H54 (cell line): ENCODE data around the gene PTPN21.
A peak's percentile ranks its signal among the peaks of the same experiment; 100 is the strongest.

Experiments
- DNase-seq: peaks from one replicate; pipeline ENCODE4 v3.0.0; 2011; ENCODE audit warnings: low spot score, mixed read lengths; ENCODE audit not compliant: insufficient read length
- FAIRE-seq: peaks from 3 replicates; lab custom pipeline; 2011; peaks lifted over from hg19 to GRCh38; lab: Jason Lieb, UNC
- POLR2A ChIP-seq: IDR thresholded peaks from 2 replicates; pipeline ENCODE4 v1.6.1; 2011; ENCODE audit warnings: low read depth, mild to moderate bottlenecking, low read length

The PTPN21 gene

DNA sequence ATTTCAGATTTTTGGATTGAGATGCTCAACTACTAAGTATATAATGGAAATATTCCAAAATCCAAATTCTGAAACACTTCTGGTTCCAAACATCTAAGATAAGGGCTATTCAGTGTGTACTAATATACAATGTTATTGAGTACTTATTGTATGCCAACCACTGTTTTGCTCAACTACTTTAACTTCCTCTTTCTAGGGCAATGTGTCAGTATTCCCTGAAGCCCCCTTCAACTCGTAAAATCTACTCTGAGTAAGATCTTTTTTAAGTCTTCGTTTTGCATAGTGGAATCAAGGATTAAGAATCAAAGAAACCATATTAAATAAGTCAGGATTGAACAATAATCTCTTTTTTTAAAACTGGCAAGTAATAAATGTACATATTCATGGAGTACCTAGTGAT, 123.8 kb downstream of the PTPN21 start:
- TF ChIP-seq POLR2A = no peak
- DNase-seq (no peak), FAIRE-seq (no peak)

DNA sequence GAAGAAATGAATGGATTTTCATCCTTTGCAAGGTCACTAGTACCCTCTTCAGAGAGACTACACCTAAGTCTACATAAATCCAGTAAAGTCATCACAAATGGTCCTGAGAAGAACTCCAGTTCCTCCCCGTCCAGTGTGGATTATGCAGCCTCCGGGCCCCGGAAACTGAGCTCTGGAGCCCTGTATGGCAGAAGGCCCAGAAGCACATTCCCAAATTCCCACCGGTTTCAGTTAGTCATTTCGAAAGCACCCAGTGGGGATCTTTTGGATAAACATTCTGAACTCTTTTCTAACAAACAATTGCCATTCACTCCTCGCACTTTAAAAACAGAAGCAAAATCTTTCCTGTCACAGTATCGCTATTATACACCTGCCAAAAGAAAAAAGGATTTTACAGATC, 128.5 kb downstream of the PTPN21 start:
- DNase-seq (no peak), FAIRE-seq (no peak)
- TF ChIP-seq POLR2A = no peak

DNA sequence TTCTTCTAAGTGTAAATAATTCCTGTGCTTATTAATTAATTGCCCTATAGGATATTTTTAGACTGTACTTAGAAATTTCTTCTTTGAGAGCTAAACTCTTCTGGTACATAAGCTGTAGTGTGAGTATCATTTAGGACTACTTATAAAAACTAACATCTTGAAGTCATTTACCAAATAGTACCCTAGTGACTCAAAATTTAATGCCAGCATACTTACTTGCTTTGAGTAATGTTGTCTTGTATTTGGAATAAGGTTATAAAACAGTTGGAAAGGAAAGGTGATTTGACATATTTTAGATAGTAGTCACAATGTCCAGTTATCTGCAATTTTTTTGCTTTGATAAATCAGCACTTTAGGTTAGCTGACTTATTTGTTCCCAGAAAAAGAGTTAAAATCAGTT, 130.2 kb downstream of the PTPN21 start:
- FAIRE-seq (no peak), DNase-seq (no peak)
- TF ChIP-seq POLR2A = no peak

DNA sequence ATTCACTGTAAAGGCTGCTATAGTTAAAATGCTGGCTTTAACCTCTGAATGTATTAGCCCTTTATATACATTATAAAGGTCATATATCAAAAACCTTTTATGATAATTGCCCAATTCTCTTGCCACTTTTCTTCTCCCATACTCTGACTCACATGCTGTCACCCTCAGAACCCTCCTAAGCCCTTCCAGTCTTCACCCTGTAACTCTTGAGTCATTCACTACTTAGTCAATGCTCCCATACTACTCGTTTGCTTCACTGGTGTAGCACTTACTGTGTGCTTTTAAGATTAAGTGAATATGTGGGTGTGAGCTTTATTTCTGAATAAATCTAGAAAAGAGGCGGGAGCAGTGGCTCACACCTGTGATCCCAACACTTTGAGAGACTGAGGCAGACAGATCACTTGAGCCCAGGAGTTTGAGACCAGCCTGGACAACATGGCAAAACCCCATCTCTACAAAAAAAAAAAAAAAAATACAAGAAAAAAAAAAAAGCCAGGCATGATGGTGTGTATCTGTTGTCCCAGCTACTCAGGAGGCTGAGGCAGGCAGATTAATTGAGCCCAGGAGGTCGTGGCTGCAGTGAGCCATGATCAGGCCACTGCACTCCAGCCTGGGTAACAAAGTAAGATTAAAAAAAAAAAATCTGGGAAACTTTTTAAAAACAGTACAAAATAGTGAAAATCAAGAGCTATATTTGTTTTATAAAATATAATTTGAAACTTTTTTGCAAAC, 131.7 kb downstream of the PTPN21 start:
- no peak for TF ChIP-seq POLR2A
- peak; percentile 18 for DNase-seq
- FAIRE-seq = peak; percentile 52

DNA sequence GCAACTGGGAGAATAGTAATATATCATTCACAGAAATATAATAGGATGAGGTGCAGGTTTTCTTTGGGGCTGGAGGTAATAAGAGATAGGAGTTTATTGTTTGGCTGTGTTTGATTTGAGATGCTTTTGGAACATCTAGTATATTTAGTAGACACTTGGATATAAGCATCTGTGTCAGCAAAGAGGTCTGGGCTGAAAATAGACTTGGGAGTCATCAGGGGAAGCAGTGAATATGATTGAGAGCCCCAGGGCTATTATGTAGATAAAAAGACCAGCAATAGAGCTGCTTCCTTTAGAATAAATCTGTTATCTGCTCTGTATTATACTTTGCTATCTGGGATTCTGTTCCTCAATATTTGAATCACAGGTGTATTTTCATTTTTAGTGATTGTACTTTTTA, 132.8 kb downstream of the PTPN21 start:
- FAIRE-seq (no peak), DNase-seq (no peak)
- TF ChIP-seq POLR2A = no peak

DNA sequence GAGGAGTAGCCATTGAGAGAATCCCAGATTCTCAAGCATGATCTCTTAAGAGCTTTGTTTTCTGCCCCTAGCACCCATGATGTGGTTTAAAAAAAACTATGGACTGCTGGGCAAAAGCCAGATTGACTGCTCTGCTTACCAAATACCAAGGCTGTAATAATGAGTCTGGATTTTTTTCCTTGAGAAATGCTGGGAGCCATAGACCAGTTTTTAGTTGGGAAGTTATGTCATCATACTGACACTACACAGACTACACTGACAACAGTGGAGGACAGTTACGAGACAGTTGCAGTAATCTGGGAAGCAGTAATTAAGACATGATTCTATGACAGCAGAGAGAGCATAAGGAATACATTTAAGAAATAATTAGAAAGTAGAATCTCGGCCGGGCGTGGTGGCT, 133.5 kb downstream of the PTPN21 start:
- no peak for TF ChIP-seq POLR2A
- FAIRE-seq = no peak
- DNase-seq = no peak

DNA sequence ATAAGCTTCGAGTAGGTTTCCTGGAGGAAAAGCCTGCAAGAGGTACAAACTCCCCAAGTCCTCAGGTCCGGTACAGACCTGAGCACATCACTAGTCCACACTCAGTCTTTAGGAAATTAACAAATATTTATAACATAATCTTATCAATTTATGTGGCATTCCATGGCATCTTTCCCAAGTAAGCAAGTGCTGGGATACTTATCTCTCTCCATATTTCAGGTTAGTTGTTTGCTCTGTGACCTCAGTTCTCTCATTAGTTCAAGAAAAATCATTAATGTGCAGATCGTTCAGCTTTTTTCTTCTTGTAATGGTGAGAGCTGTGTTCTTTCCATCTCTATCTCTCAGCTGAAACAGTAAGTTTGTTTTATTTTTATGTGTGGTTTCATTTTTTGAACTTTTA, 134.6 kb downstream of the PTPN21 start:
- FAIRE-seq (no peak), DNase-seq (no peak)
- no peak for TF ChIP-seq POLR2A

DNA sequence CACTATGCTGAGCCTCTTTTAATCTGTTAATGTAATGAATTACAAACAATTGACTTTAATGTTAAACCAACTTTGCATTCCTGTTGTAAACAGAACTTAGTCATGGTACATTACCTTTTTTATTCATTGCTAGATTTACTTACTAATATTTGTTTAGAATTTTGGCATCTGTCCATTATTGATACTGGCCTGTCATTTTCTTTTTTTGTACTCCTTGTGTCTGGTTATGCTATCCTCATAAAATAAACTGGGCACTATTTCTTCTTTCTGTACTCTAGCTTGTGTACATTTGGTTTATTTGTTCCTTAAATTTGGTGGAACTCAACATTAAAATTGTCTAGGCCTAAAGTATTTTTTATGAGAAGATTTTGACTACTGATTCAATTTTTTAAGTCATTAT, 137.2 kb downstream of the PTPN21 start:
- no peak for TF ChIP-seq POLR2A
- no peak for DNase-seq

More for the DNA sequence above, 137.2 kb downstream of the PTPN21 start:
- FAIRE-seq = no peak
